Upper lobe of right lung (tissue), 1 donor: ENCODE results near the gene LNX1. TPM values are rescaled to one million over a fixed set of nuclear protein-coding genes. Genes with fewer than 3 reads are reported as not detected.

Experiments
- ATAC-seq: fragments of 200-7000 bp; cut with Tn5 transposase; one replicate; pipeline ENCODE4 v1.9.1; 2020; ENCODE audit warnings: mild to moderate bottlenecking, moderate library complexity
- DNase-seq: peaks from one replicate; pipeline ENCODE4 v3.0.0-alpha.2; 2020
- H3K27ac ChIP-seq: fragments of 200-600 bp; one replicate; pipeline ENCODE4 v1.8.0; 2022
- H3K27me3 ChIP-seq: fragments of 200-600 bp; one replicate; pipeline ENCODE4 v1.8.0; 2022; ENCODE audit warnings: mild to moderate bottlenecking
- H3K36me3 ChIP-seq: fragments of 200-600 bp; one replicate; pipeline ENCODE4 v1.8.0; 2022
- H3K4me1 ChIP-seq: fragments of 200-600 bp; one replicate; pipeline ENCODE4 v1.8.0; 2022
- H3K4me3 ChIP-seq: fragments of 200-600 bp; one replicate; pipeline ENCODE4 v1.8.0; 2022; ENCODE audit warnings: mild to moderate bottlenecking
- H3K9me3 ChIP-seq: fragments of 200-600 bp; one replicate; pipeline ENCODE4 v1.8.0; 2022
- intact Hi-C: fragments of 100-400 bp; cut with DNase I; formaldehyde crosslinking; loops from one replicate; pipeline ENCODE4 v1.11.0; 2022
- total RNA-seq: library from RNA; stranded (reverse); fragmentation: NEBNext Ultra II Directional; extraction: Animal tissue kit (Norgen Biotek cat#: 25700); gene quantifications from one replicate; pipeline ENCODE4 v1.2.1, GENCODE V29; 2021
- TF ChIP-seq, protein P1 (sequence below): fragments of 200-600 bp; IDR thresholded peaks from one replicate; pipeline ENCODE4 v1.8.0; 2022; ENCODE audit warnings: antibody characterized with exemption
- donor health status: DM: no; HTN: yes; CAD: no; lungs with severe emphysema.

The LNX1 gene
- total RNA-seq, 1 donor from 2014 or later: 6.0 TPM

DNA sequence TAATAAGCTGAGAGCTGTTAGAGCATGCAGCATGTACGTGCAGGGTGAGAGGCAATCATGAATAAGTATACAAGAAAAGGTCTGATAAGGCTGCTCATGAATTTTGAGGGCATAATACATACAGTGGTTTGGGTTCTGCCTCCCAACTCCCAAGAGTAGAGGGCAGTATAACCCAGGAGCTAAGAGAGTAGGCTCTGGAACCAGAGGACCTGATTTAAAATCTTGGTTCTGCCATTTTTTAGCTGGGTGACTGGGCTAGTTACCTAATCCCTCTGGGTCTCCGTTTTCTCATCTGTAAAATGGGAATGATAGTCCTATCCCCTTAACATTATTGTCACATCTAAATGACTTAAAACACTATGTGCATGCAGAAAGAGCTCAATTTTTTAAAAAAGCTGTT is 85.3 kb downstream of the LNX1 start:
- intact Hi-C loops: no loop called here
- Histone ChIP-seq H3K27me3 (no peaks in the 10 kb centered on the region), H3K36me3 (no peaks in the 10 kb centered on the region), H3K4me1 (no peaks in the 10 kb centered on the region), H3K27ac (no peak overlapping the region), H3K9me3 (no peaks in the 10 kb centered on the region), H3K4me3 (no peak overlapping the region)
- TF ChIP-seq, protein P1, sequence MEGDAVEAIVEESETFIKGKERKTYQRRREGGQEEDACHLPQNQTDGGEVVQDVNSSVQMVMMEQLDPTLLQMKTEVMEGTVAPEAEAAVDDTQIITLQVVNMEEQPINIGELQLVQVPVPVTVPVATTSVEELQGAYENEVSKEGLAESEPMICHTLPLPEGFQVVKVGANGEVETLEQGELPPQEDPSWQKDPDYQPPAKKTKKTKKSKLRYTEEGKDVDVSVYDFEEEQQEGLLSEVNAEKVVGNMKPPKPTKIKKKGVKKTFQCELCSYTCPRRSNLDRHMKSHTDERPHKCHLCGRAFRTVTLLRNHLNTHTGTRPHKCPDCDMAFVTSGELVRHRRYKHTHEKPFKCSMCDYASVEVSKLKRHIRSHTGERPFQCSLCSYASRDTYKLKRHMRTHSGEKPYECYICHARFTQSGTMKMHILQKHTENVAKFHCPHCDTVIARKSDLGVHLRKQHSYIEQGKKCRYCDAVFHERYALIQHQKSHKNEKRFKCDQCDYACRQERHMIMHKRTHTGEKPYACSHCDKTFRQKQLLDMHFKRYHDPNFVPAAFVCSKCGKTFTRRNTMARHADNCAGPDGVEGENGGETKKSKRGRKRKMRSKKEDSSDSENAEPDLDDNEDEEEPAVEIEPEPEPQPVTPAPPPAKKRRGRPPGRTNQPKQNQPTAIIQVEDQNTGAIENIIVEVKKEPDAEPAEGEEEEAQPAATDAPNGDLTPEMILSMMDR: no peak
- ATAC-seq: no peak
- DNase-seq: no peak

- H3K27ac ChIP-seq: no peak overlapping the region
- no peaks in the 10 kb centered on the region for H3K27me3 ChIP-seq
- H3K4me1 ChIP-seq: no peaks in the 10 kb centered on the region
- ATAC-seq: no peak
- H3K9me3 ChIP-seq: no peaks in the 10 kb centered on the region
- no peak overlapping the region for H3K4me3 ChIP-seq
- TF ChIP-seq, protein P1: no peak
- no peak for DNase-seq
- intact Hi-C loops: no loop called here
- H3K36me3 ChIP-seq: no peaks in the 10 kb centered on the region
Observed at GRCh38 chr4:53502094-53502493, 89.2 kb downstream of the LNX1 start.

GRCh38 chr4:53501561-53501960 is 89.7 kb downstream of the LNX1 start:
- no peak for ATAC-seq
- H3K4me1 ChIP-seq: no peaks in the 10 kb centered on the region
- H3K27me3 ChIP-seq: no peaks in the 10 kb centered on the region
- H3K36me3 ChIP-seq: no peaks in the 10 kb centered on the region
- H3K4me3 ChIP-seq: no peak overlapping the region
- no peak overlapping the region for H3K27ac ChIP-seq
- H3K9me3 ChIP-seq: no peaks in the 10 kb centered on the region
- no peak for DNase-seq
- TF ChIP-seq, protein P1: no peak
- intact Hi-C loops: no loop called here

GRCh38 chr4:53500546-53500945 is 90.7 kb downstream of the LNX1 start:
- intact Hi-C loops: no loop called here
- H3K27ac ChIP-seq: no peak overlapping the region
- no peaks in the 10 kb centered on the region for H3K9me3 ChIP-seq
- H3K27me3 ChIP-seq: no peaks in the 10 kb centered on the region
- ATAC-seq: no peak
- no peaks in the 10 kb centered on the region for H3K36me3 ChIP-seq
- TF ChIP-seq, protein P1: no peak
- no peaks in the 10 kb centered on the region for H3K4me1 ChIP-seq
- no peak overlapping the region for H3K4me3 ChIP-seq
- no peak for DNase-seq

- no peaks in the 10 kb centered on the region for H3K9me3 ChIP-seq
- TF ChIP-seq, protein P1: no peak
- intact Hi-C loops: no loop called here
- no peaks in the 10 kb centered on the region for H3K27me3 ChIP-seq
- no peaks in the 10 kb centered on the region for H3K4me1 ChIP-seq
- ATAC-seq (no peak), DNase-seq (no peak)
- H3K27ac ChIP-seq: no peak overlapping the region
- no peak overlapping the region for H3K4me3 ChIP-seq
- no peaks in the 10 kb centered on the region for H3K36me3 ChIP-seq
Observed at GRCh38 chr4:53499791-53500190, 91.5 kb downstream of the LNX1 start.

DNA sequence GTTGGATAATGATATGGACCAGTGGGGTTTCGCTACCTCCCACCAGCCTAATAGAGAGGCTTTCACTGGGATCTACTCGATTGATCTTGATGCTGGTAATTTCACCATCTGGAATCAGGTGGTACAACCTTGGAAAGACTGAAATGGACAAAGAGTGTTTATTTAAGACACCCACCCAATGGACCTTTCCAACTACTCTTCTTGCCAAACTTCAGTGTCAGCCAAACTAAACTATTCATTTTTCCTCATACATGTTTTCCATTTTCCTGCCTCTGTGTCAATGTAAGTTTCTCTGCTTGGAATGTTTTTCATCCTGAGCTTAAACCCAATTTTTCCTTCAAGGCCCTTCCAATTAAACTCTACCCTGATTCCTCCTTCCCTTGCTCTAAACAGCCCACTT is 92.6 kb downstream of the LNX1 start:
- DNase-seq (no peak), ATAC-seq (no peak)
- H3K4me3 ChIP-seq: no peak overlapping the region
- intact Hi-C loops: no loop called here
- H3K36me3 ChIP-seq: no peaks in the 10 kb centered on the region
- no peaks in the 10 kb centered on the region for H3K27me3 ChIP-seq
- no peak overlapping the region for H3K27ac ChIP-seq
- H3K9me3 ChIP-seq: no peaks in the 10 kb centered on the region
- H3K4me1 ChIP-seq: no peaks in the 10 kb centered on the region
- TF ChIP-seq, protein P1: no peak
